NCI-H1694 (cell line): ENCODE measurements around the gene TOMM22.

ENCODE experiments used
- DNase-seq: peaks from one replicate; lab custom pipeline; 2025; lab: John Stamatoyannopoulos, UW

The TOMM22 gene

GRCh38 chr22:38734421-38735100 is 52.8 kb downstream of the TOMM22 start:
- no peak for DNase-seq
